ENCODE measurements around the gene NIT1.

Gene NIT1

DNA sequence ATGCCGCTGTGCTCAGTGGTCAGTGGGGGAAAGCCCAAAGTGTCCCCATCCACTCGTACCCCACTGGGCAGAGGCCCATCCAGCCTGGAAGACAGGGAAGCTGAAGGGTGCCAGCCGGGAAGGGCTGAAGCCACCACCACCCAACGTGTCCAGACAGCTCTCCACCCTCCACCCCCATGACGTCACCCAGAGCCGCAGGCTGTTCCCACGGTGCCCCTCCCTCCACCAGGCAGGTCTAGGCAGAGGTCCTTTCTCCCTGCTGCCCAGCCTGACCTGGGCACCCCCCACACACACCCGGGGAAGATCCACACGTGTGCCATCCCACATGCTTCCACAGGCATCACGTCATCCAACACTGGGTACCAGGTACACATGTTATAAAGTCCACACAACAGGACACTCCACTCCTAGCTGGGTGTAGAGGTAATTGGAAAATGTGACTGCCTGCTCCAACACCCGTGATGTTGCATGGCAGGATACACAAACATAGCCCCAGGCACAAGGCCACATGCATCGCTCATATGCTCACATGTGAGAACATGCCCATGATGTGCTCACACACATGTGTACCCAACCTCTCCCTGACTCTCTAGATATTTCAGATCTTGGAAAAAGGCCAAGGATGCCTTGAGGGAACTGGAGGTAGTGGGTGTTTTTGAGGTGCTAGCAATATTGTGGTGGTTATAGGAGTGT, 43.1 kb upstream of the NIT1 start (continued):
- TF ChIP-seq ZNF565 (CRISPR knock-in tag; conservative IDR thresholded peaks at IDR 0.05; ENCODE audit: low read depth), result no peak
- TF ChIP-seq SNAI2 (CRISPR knock-in tag; IDR thresholded peaks at IDR 0.05), result no peak
- no peak for TF ChIP-seq ZC3H10 (CRISPR knock-in tag; IDR thresholded peaks at IDR 0.05)

DNA sequence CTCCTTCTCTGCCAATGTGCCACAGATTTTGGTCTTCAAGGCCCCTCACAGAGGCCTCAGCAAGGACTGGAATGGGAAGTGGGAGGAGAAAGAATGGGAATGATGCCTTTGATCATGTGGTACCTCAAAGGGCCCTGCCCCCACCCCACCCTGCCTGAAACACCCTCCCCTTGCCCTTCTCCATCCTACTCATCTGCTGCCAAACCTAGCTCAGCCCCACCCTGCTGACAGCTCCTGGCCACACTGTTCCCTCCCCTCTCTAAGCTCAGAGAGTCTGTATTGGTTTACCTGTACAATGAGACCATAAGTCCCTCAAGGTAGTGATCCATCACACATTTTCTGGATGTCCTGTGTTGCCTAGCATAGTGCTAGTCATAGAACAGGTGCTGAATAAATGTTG, 41.5 kb upstream of the NIT1 start:
- TF ChIP-seq TCF4 (CRISPR knock-in tag; IDR thresholded peaks at IDR 0.05; ENCODE audit: borderline replicate concordance) (no peak), ZNF565 (CRISPR knock-in tag; conservative IDR thresholded peaks at IDR 0.05; ENCODE audit: low read depth) (no peak), PPARA (CRISPR knock-in tag; IDR thresholded peaks at IDR 0.05; ENCODE audit: borderline replicate concordance) (no peak), GLIS3 (CRISPR knock-in tag; IDR thresholded peaks at IDR 0.05) (no peak), ARNTL (CRISPR knock-in tag; IDR thresholded peaks at IDR 0.05; ENCODE audit: borderline replicate concordance, low read depth) (no peak), ZNF8 (CRISPR knock-in tag; IDR thresholded peaks at IDR 0.05) (no peak), ZFP30 (CRISPR knock-in tag; IDR thresholded peaks at IDR 0.05) (no peak), CSDC2 (CRISPR knock-in tag; IDR thresholded peaks at IDR 0.05) (no peak), ZFP3 (CRISPR knock-in tag; IDR thresholded peaks at IDR 0.05) (no peak)
- TF ChIP-seq, protein P1, sequence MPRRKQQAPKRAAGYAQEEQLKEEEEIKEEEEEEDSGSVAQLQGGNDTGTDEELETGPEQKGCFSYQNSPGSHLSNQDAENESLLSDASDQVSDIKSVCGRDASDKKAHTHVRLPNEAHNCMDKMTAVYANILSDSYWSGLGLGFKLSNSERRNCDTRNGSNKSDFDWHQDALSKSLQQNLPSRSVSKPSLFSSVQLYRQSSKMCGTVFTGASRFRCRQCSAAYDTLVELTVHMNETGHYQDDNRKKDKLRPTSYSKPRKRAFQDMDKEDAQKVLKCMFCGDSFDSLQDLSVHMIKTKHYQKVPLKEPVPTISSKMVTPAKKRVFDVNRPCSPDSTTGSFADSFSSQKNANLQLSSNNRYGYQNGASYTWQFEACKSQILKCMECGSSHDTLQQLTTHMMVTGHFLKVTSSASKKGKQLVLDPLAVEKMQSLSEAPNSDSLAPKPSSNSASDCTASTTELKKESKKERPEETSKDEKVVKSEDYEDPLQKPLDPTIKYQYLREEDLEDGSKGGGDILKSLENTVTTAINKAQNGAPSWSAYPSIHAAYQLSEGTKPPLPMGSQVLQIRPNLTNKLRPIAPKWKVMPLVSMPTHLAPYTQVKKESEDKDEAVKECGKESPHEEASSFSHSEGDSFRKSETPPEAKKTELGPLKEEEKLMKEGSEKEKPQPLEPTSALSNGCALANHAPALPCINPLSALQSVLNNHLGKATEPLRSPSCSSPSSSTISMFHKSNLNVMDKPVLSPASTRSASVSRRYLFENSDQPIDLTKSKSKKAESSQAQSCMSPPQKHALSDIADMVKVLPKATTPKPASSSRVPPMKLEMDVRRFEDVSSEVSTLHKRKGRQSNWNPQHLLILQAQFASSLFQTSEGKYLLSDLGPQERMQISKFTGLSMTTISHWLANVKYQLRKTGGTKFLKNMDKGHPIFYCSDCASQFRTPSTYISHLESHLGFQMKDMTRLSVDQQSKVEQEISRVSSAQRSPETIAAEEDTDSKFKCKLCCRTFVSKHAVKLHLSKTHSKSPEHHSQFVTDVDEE (CRISPR knock-in tag; IDR thresholded peaks at IDR 0.05), result no peak
- TF ChIP-seq, protein P2, sequence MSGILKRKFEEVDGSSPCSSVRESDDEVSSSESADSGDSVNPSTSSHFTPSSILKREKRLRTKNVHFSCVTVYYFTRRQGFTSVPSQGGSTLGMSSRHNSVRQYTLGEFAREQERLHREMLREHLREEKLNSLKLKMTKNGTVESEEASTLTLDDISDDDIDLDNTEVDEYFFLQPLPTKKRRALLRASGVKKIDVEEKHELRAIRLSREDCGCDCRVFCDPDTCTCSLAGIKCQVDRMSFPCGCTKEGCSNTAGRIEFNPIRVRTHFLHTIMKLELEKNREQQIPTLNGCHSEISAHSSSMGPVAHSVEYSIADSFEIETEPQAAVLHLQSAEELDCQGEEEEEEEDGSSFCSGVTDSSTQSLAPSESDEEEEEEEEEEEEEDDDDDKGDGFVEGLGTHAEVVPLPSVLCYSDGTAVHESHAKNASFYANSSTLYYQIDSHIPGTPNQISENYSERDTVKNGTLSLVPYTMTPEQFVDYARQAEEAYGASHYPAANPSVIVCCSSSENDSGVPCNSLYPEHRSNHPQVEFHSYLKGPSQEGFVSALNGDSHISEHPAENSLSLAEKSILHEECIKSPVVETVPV (CRISPR knock-in tag; IDR thresholded peaks at IDR 0.05), result no peak
- TF ChIP-seq, protein P3, sequence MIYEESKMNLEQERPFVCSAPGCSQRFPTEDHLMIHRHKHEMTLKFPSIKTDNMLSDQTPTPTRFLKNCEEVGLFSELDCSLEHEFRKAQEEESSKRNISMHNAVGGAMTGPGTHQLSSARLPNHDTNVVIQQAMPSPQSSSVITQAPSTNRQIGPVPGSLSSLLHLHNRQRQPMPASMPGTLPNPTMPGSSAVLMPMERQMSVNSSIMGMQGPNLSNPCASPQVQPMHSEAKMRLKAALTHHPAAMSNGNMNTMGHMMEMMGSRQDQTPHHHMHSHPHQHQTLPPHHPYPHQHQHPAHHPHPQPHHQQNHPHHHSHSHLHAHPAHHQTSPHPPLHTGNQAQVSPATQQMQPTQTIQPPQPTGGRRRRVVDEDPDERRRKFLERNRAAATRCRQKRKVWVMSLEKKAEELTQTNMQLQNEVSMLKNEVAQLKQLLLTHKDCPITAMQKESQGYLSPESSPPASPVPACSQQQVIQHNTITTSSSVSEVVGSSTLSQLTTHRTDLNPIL (CRISPR knock-in tag; IDR thresholded peaks at IDR 0.05; ENCODE audit: low read depth), result no peak
- TF ChIP-seq, protein P4, sequence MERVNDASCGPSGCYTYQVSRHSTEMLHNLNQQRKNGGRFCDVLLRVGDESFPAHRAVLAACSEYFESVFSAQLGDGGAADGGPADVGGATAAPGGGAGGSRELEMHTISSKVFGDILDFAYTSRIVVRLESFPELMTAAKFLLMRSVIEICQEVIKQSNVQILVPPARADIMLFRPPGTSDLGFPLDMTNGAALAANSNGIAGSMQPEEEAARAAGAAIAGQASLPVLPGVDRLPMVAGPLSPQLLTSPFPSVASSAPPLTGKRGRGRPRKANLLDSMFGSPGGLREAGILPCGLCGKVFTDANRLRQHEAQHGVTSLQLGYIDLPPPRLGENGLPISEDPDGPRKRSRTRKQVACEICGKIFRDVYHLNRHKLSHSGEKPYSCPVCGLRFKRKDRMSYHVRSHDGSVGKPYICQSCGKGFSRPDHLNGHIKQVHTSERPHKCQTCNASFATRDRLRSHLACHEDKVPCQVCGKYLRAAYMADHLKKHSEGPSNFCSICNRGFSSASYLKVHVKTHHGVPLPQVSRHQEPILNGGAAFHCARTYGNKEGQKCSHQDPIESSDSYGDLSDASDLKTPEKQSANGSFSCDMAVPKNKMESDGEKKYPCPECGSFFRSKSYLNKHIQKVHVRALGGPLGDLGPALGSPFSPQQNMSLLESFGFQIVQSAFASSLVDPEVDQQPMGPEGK (CRISPR knock-in tag; IDR thresholded peaks at IDR 0.05; ENCODE audit: borderline replicate concordance), result no peak
- ATAC-seq, result no peak

DNA sequence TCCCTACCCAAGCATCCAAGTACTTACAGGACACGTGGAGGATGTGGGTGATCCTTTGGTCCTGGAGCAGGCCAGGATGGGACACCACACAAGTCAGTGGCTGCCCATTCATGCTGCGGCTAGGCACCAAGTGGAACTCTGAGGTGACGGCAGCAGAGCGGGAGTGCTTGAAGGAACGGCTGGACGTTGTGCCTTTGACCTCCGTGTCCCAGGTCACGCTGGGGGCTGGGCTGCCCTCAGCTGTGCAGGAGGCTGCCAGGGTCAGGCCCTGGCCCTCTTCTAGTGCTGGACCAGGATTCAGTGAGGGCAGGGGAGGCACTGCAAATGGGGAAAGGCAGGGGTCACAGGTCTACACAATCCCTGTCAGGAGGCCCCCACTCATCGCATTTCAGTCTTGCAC, 40.5 kb upstream of the NIT1 start:
- ATAC-seq, result no peak
- TF ChIP-seq ZNF70 (CRISPR knock-in tag; IDR thresholded peaks at IDR 0.05) (no peak), ESRRG (CRISPR knock-in tag; IDR thresholded peaks at IDR 0.05) (no peak)

DNA sequence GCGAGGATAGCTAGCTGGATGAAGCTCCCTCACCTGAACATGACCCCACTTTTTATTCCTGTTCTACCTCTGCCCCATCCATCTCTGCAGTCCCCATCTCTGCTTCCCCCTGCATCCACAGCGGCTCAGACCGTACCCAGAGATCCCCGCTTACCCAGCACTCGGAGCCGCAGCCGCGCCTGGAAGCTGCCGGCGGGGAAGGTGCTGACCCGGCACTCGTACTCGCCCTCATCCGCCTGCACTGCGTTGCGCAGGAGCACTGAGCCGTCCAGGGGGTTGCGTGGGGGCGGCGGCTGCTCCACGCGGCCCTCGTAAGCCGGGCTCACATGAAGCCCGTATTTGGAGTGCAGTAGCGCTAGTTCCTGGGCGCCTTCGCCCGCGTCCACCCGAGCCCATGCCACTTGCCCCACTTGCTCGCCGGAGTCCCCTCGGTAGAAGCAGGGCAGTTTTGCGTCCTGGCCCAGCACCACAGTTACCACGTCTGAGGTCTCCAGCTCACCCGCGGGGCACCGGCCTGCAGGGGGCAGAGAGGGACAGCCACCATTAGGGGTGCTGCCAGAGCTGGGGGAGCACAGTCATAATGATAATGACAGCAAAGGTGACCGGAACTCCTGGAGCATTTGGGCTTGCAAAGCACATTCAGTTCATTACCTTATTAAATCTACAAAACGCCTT, 38.3 kb upstream of the NIT1 start:
- ATAC-seq, result no peak
- TF ChIP-seq ZFP30 (CRISPR knock-in tag; IDR thresholded peaks at IDR 0.05), result no peak
